Dendritic cell treated with granulocyte-macrophage colony-stimulating factor and Interleukin-4, amounts not matched to agents 40 ng/mL and 50 ng/mL, for 4 days (primary cell): Measurements from ENCODE around the gene IL1RAPL1.

Source experiments
- H3K27ac Mint-ChIP-seq: one replicate; pipeline ENCODE4 v1.8.0; 2022; ENCODE audit warnings: mild to moderate bottlenecking, mixed read lengths
- H3K27me3 Mint-ChIP-seq: one replicate; pipeline ENCODE4 v1.8.0; 2022; ENCODE audit warnings: mild to moderate bottlenecking, mixed read lengths
- H3K36me3 Mint-ChIP-seq: one replicate; pipeline ENCODE4 v1.8.0; 2022; ENCODE audit warnings: low read depth, mixed read lengths
- H3K4me1 Mint-ChIP-seq: one replicate; pipeline ENCODE4 v1.8.0; 2022; ENCODE audit warnings: low read depth, mixed read lengths
- H3K4me3 Mint-ChIP-seq: one replicate; pipeline ENCODE4 v1.8.0; 2022; ENCODE audit warnings: mild to moderate bottlenecking, moderate library complexity, mixed read lengths
- H3K9me3 Mint-ChIP-seq: one replicate; pipeline ENCODE4 v1.8.0; 2022; ENCODE audit warnings: mixed read lengths
- intact Hi-C: fragments of 100-400 bp; cut with micrococcal nuclease; formaldehyde crosslinking; loops from one replicate; pipeline ENCODE4 v1.15.0; 2022

IL1RAPL1 gene

DNA sequence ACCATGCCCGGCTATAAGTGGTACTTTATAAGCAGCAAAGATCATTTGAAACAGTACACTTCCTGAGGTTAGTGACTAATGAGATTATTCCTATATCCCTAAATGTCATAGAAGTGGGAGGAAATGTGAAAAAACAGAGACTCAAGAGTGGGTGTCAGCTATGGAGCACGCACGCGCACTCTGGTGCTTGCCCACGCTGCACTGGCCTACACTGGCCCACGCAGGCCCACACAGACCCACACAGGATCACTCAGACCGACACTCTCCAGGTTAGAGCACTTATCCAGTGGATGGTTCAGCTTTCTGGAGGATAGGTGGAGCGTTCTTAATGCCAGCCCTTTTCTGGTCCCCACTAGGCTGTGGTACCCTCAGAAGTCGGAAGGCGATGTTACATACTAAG lies 78.5 kb downstream of the IL1RAPL1 start:
- intact Hi-C loops, result no loop called here
- Mint-ChIP-seq H3K9me3 (no peaks in the 10 kb centered on the region), H3K27ac (no peak overlapping the region), H3K36me3 (no peaks in the 10 kb centered on the region), H3K4me1 (no peaks in the 10 kb centered on the region), H3K4me3 (no peak overlapping the region), H3K27me3 (no peaks in the 10 kb centered on the region)

DNA sequence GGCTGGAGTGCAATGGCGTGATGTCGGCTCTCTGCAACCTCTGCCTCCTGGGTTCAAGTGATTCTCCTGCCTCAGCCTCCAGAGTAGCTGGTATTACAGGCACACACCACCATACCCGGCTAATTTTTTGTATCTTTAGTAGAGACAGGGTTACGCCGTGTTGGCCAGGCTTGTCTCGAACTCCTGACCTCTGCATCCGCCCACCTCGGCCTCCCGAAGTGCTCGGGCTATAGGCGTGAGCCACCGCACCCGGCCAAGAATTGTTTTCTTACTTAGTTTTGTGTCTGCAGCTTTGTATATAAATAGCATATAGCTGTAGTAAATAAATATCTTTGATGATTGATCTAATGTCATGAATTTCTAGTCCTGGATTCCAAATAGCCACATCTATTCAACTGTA lies 81.1 kb downstream of the IL1RAPL1 start:
- no peaks in the 10 kb centered on the region for H3K27me3 Mint-ChIP-seq
- no peaks in the 10 kb centered on the region for H3K9me3 Mint-ChIP-seq
- H3K27ac Mint-ChIP-seq, result no peak overlapping the region
- no peaks in the 10 kb centered on the region for H3K36me3 Mint-ChIP-seq
- no peak overlapping the region for H3K4me3 Mint-ChIP-seq
- no peaks in the 10 kb centered on the region for H3K4me1 Mint-ChIP-seq
- intact Hi-C loops, result no loop called here

DNA sequence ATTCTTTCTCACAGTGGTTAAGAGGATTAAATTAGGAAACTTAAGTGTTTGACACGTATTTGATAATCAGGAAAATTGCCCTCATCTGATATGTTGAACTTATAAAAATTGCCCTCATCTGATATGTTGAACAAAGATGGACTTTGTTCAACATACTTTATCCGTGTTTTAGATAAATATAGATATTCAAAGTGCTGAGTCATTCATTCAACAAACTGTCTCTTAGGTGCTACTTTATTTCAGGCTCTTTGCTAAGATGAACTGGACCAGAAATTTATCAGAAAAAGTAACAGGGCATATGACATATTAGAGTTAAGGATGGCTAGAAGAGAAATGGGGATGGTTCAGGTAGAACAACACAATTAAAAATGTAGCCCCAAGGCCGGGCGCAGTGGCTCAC lies 81.7 kb downstream of the IL1RAPL1 start:
- intact Hi-C loops, result no loop called here
- H3K4me3 Mint-ChIP-seq, result no peak overlapping the region
- no peaks in the 10 kb centered on the region for H3K9me3 Mint-ChIP-seq
- no peaks in the 10 kb centered on the region for H3K36me3 Mint-ChIP-seq
- H3K27me3 Mint-ChIP-seq, result no peaks in the 10 kb centered on the region
- no peaks in the 10 kb centered on the region for H3K4me1 Mint-ChIP-seq
- H3K27ac Mint-ChIP-seq, result no peak overlapping the region

DNA sequence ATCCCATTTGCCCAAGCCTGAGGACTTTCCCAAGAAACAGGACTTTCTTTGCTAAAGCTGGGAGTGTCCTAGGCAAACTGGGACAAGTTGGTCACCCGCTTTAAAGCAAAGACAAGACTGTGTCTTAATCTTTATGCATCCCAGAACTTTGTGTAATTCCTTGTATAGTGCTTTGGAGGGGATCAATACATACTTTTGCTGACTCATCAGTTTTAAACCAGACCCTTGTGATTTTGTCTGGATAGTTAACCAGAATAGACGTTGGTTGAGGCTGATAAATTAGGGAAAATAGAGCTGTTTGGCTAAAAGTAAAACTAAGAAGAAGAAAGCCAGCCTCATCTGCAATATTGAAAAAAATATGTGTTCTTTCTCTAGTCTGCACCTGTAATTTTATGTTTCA lies 82.8 kb downstream of the IL1RAPL1 start:
- H3K27me3 Mint-ChIP-seq, result no peaks in the 10 kb centered on the region
- no peaks in the 10 kb centered on the region for H3K4me1 Mint-ChIP-seq
- no peaks in the 10 kb centered on the region for H3K9me3 Mint-ChIP-seq
- H3K27ac Mint-ChIP-seq, result no peak overlapping the region
- intact Hi-C loops, result no loop called here
- no peaks in the 10 kb centered on the region for H3K36me3 Mint-ChIP-seq
- no peak overlapping the region for H3K4me3 Mint-ChIP-seq

DNA sequence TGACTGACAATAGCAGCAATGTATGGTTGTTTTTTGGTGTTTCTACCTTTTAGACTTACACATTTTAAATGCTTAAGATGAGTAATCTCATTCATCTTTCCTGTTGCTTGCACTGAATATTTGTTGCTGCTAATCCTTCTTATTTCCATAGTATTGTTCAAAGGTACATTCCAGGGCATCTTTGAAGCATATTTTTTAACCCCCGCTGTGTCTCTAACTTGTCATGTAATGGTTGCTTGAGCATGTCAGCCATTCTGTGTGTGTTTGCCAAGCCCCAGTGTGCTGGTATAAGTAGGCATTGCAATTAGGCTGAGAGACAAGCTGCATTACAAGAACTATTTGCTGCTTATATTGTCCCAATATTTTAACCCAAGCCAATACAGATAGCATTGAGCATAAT lies 87.9 kb downstream of the IL1RAPL1 start:
- intact Hi-C loops, result no loop called here
- H3K9me3 Mint-ChIP-seq, result no peaks in the 10 kb centered on the region
- H3K4me3 Mint-ChIP-seq, result no peak overlapping the region
- H3K27me3 Mint-ChIP-seq, result no peaks in the 10 kb centered on the region
- no peak overlapping the region for H3K27ac Mint-ChIP-seq
- H3K36me3 Mint-ChIP-seq, result no peaks in the 10 kb centered on the region
- H3K4me1 Mint-ChIP-seq, result no peaks in the 10 kb centered on the region

DNA sequence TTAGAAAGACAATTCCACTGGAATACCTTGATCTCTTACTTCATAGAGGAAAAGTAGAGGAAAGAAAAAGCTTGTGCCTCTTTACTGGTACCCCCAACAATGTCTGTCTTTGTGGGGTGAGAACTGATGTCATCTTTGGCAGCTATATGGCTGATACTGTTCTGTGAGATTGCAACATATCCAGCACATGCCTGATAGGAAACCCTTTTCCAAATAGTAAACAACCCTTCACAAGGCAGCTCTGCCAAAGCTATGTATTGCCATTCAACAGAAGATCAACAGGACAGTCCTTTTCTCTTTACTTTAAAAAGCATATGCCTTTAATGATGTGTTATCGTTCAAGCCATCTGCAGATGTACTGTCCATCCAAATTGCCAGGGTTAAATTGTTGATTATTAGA lies 105.9 kb downstream of the IL1RAPL1 start:
- no peaks in the 10 kb centered on the region for H3K36me3 Mint-ChIP-seq
- H3K27me3 Mint-ChIP-seq, result no peaks in the 10 kb centered on the region
- H3K9me3 Mint-ChIP-seq, result no peaks in the 10 kb centered on the region
- H3K27ac Mint-ChIP-seq, result no peak overlapping the region
- intact Hi-C loops, result no loop called here
- no peak overlapping the region for H3K4me3 Mint-ChIP-seq
- H3K4me1 Mint-ChIP-seq, result no peaks in the 10 kb centered on the region

DNA sequence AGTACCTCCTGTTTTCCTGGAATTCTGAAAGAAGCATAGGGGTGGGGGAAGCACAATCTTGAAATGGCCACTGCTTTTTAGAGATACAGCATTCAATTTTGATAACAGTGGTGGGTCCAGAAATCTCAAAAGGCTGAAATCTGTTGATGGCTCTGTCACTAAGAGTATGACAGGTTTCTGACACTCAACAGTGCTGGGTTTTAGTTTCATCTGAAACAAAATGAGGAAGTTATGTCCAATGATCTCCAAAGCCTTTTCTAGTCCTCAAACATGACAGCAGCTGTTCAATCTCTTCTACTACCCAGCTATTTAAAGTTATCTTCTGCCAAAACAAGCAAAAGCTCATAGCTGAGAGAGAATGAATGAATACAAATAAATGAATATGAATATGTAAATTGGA lies 110.5 kb downstream of the IL1RAPL1 start:
- no peaks in the 10 kb centered on the region for H3K36me3 Mint-ChIP-seq
- intact Hi-C loops, result no loop called here
- H3K9me3 Mint-ChIP-seq, result no peaks in the 10 kb centered on the region
- H3K27me3 Mint-ChIP-seq, result no peaks in the 10 kb centered on the region
- H3K4me3 Mint-ChIP-seq, result no peak overlapping the region
- no peaks in the 10 kb centered on the region for H3K4me1 Mint-ChIP-seq
- no peak overlapping the region for H3K27ac Mint-ChIP-seq

DNA sequence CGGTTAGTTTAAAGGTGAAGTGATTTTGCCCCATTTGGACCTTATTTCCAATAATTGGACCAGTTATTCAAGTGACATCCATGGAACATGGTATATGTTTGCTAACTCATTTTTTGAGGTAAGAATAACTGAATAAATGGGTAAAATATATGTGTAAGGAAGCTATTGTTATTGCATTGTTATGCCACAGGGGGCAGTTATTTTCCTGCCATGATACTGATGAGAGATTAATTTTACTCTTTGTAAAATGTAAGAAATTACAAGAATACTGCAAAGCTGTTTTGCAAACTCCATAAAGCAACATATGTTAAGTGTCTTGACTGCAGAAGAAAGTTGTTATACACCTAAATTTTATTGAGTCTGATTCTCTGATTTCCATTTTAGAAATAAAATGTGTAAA lies 114.0 kb downstream of the IL1RAPL1 start:
- intact Hi-C loops, result no loop called here
- Mint-ChIP-seq H3K27ac (no peak overlapping the region), H3K36me3 (no peaks in the 10 kb centered on the region), H3K9me3 (no peaks in the 10 kb centered on the region), H3K4me3 (no peak overlapping the region), H3K27me3 (no peaks in the 10 kb centered on the region), H3K4me1 (no peaks in the 10 kb centered on the region)

DNA sequence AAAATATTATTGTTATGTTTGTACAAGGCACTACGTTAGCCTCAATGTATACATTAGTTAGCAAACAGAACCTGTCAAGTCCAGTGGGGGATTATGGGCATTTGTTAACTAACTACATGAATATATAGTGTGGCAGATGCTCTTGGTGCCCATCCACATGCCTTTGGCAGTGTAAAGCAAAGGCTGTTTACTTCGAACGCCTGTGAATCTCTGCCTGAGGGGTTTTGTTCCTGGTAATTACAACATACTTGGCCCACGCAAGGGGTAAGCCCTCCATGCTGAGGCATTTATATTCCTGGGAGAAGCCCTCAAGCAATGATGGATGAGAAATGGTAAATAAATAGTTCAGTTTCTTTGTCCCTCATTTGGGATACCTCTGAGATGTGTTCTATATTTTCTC lies 119.7 kb downstream of the IL1RAPL1 start:
- no peaks in the 10 kb centered on the region for H3K4me1 Mint-ChIP-seq
- intact Hi-C loops, result no loop called here
- no peaks in the 10 kb centered on the region for H3K27me3 Mint-ChIP-seq
- no peaks in the 10 kb centered on the region for H3K36me3 Mint-ChIP-seq
- H3K27ac Mint-ChIP-seq, result no peak overlapping the region
- H3K9me3 Mint-ChIP-seq, result no peaks in the 10 kb centered on the region
- H3K4me3 Mint-ChIP-seq, result no peak overlapping the region

DNA sequence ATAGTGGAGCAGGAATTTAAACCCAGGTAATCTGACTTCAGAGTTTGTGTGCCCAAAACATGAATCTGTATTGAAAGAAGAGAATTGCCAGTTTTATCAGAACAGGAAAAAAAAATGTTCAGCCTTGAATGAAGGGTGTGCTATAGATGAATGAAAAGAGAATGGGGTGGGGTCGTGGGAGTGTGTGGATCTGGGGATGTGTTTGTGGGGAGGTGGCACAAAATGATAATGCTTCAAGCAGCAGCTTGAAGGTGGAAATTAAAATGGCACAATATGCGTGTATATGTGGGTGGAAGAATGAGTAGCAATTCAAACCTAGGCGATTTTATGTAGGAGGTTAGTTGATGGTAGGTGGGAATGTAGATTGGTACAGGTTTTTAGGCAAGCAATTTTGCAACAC lies 122.2 kb downstream of the IL1RAPL1 start:
- H3K9me3 Mint-ChIP-seq, result no peaks in the 10 kb centered on the region
- no peak overlapping the region for H3K4me3 Mint-ChIP-seq
- intact Hi-C loops, result no loop called here
- no peak overlapping the region for H3K27ac Mint-ChIP-seq
- no peaks in the 10 kb centered on the region for H3K27me3 Mint-ChIP-seq
- H3K36me3 Mint-ChIP-seq, result no peaks in the 10 kb centered on the region
- H3K4me1 Mint-ChIP-seq, result no peaks in the 10 kb centered on the region

DNA sequence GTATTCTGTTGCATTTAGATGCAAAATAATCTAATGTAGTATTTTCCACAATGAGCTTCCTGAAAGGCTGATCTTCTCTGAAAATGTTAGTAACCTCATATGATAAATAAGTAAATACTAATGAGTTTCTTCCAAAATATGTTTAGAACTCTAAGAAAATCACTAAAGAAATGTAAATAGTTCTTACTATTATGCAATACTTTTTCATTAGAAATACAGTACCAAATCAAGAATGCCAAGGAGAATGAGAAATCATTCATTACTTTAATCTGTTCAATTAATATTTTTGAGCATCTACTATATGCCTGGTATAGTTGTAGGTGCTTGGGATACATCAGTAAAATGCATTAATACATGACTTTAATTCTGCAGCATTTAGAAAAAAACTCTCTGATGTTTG lies 130.6 kb downstream of the IL1RAPL1 start:
- Mint-ChIP-seq H3K27me3 (no peaks in the 10 kb centered on the region), H3K27ac (no peak overlapping the region), H3K4me3 (no peak overlapping the region), H3K36me3 (no peaks in the 10 kb centered on the region), H3K9me3 (no peaks in the 10 kb centered on the region), H3K4me1 (no peaks in the 10 kb centered on the region)
- intact Hi-C loops, result no loop called here

DNA sequence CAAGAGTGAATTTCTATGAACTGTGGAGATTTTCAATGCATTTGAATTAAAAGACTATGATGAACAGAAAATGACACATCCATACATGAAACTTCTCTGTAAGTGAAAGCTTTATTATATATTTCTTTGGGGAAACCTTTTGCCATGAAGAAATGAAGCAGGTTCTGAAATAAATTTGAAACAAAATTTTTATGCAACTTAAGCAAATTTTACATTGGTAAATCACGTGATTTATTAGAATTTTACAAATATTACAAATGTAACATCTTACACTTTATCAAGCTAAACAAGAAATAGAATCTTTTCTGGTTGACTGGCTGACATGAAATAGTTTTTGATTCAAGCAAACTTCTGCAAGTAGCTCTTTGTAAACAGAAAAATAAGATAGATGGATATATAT lies 131.2 kb downstream of the IL1RAPL1 start:
- Mint-ChIP-seq H3K36me3 (no peaks in the 10 kb centered on the region), H3K4me1 (no peaks in the 10 kb centered on the region), H3K27me3 (no peaks in the 10 kb centered on the region), H3K9me3 (no peaks in the 10 kb centered on the region), H3K4me3 (no peak overlapping the region), H3K27ac (no peak overlapping the region)
- intact Hi-C loops, result no loop called here

DNA sequence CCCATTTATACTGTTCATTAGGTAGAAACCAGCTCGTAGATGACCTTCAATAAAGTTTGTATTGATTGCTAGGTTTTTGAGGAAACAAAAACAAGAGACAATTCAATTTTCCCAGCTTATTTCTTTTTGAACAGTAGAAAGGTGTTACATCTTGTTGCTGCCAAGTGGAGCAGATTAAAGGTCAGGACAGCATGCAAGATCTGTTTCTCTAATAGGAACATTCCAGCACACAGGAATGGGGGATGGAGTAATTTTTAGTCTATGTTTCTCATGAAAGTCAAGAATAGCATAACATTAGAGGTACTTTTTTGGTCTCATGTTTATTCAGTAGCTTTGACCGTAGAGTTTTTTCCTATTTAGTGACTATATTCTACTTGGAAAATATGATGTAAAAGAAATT lies 132.4 kb downstream of the IL1RAPL1 start:
- intact Hi-C loops, result no loop called here
- H3K27me3 Mint-ChIP-seq, result no peaks in the 10 kb centered on the region
- no peaks in the 10 kb centered on the region for H3K9me3 Mint-ChIP-seq
- H3K4me1 Mint-ChIP-seq, result no peaks in the 10 kb centered on the region
- no peak overlapping the region for H3K4me3 Mint-ChIP-seq
- no peak overlapping the region for H3K27ac Mint-ChIP-seq
- H3K36me3 Mint-ChIP-seq, result no peaks in the 10 kb centered on the region

DNA sequence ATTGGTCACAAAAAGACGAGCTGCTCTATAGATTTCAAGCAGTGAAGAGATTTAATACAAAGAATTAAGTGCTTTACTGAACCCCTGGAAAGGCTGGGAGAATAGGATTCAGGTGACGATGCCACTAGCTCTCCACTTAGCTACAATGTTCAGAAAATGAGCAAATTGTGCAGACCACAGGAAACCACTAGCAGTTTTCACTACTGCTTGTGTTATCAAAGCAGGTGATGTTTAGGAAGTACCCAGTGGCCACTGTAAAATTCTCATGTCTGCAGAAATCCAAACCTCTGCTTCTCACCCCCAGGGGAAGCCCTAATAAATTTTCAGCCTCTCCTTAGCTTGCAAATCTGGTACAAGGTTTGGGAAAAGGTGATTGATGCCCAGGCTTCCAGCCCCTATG lies 165.1 kb downstream of the IL1RAPL1 start:
- Mint-ChIP-seq H3K36me3 (no peaks in the 10 kb centered on the region), H3K27me3 (no peaks in the 10 kb centered on the region), H3K4me1 (no peaks in the 10 kb centered on the region), H3K9me3 (peaks cover 7% of the 10 kb centered on the region), H3K27ac (no peak overlapping the region), H3K4me3 (no peak overlapping the region)
- intact Hi-C loops, result no loop called here

DNA sequence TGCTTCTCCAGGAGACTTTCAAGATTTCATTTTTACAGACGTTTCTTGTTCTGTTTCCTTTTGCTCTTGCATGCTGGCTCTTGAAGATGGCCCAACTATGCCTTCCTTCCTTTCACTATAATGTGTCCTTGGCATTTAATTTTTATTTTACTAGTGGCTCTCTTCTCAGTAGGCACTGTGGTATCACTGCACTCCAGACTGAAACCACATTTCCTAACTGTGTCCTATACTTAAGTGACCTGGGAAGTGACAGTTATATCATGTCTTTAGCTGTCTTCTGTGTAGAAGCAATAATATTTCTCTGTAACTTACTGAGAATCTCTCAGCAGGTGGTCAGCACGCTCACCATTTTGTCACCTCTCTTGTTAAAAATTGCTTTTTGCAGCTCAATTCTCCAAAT lies 168.9 kb downstream of the IL1RAPL1 start:
- intact Hi-C loops, result no loop called here
- Mint-ChIP-seq H3K27ac (no peak overlapping the region), H3K27me3 (no peaks in the 10 kb centered on the region), H3K36me3 (no peaks in the 10 kb centered on the region), H3K4me1 (no peaks in the 10 kb centered on the region), H3K4me3 (no peak overlapping the region), H3K9me3 (peaks cover 7% of the 10 kb centered on the region)

DNA sequence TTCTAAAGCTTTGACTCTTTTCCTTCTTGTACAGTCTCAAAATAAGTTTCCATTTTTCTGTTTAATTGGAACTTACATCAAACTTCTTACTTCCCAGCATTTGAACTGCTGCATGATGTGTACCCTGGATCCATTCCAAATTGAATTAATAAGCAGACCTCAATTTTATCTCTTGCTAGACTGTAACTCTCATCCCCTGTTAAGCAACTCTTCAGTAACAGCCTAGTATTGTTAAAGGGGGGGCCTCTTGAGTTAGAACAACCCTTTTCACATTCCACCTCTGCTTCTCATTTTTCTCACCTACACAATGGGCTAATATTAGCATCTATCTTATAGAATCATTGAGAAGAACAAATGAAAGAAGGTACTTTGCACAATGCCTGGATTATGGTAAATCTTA lies 169.4 kb downstream of the IL1RAPL1 start:
- Mint-ChIP-seq H3K4me3 (no peak overlapping the region), H3K9me3 (peaks cover 7% of the 10 kb centered on the region), H3K27ac (no peak overlapping the region), H3K27me3 (no peaks in the 10 kb centered on the region), H3K36me3 (no peaks in the 10 kb centered on the region), H3K4me1 (no peaks in the 10 kb centered on the region)
- intact Hi-C loops, result no loop called here
